ENCODE data around the gene C19orf44.

DNA sequence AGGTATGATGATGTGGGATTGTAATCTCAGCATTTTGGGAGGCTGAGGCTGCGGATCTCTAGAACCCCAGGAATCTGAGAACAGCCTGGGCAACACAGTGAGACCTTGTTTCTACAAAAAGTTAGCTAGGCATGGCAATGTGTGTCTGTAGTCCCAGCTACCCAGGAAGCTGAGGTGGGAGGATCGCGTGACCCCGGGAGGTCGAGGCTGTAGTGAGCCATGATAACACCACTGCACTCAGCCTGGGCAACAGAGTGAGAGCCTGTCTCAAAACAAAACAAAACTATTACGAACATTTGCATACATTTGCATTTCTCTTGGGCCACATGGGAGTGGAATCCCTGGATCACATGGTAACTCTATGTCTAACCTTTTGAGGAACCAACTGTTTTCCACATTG is 1.6 kb downstream of the C19orf44 start:
- TF ChIP-seq, protein P1, sequence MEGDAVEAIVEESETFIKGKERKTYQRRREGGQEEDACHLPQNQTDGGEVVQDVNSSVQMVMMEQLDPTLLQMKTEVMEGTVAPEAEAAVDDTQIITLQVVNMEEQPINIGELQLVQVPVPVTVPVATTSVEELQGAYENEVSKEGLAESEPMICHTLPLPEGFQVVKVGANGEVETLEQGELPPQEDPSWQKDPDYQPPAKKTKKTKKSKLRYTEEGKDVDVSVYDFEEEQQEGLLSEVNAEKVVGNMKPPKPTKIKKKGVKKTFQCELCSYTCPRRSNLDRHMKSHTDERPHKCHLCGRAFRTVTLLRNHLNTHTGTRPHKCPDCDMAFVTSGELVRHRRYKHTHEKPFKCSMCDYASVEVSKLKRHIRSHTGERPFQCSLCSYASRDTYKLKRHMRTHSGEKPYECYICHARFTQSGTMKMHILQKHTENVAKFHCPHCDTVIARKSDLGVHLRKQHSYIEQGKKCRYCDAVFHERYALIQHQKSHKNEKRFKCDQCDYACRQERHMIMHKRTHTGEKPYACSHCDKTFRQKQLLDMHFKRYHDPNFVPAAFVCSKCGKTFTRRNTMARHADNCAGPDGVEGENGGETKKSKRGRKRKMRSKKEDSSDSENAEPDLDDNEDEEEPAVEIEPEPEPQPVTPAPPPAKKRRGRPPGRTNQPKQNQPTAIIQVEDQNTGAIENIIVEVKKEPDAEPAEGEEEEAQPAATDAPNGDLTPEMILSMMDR (conservative IDR thresholded peaks at IDR 0.05; ENCODE audit: low read depth in 2 of 2): no peak
- TF ChIP-seq EZH2phosphoT487 (IDR thresholded peaks at IDR 0.05; ENCODE audit: unreplicated experiment): no peak
- TF ChIP-seq EZH2 (IDR thresholded peaks at IDR 0.05; ENCODE audit: low read depth, unreplicated experiment): no peak
- no peak for TF ChIP-seq POLR2AphosphoS5 (IDR thresholded peaks at IDR 0.05; ENCODE audit: low read depth)
- no peak for TF ChIP-seq ZNF331 (CRISPR knock-in tag; IDR thresholded peaks at IDR 0.05; ENCODE audit: low read depth)
- TF ChIP-seq CREB1 (CRISPR knock-in tag; IDR thresholded peaks at IDR 0.05; ENCODE audit: low read depth): no peak
- TF ChIP-seq, protein P2, sequence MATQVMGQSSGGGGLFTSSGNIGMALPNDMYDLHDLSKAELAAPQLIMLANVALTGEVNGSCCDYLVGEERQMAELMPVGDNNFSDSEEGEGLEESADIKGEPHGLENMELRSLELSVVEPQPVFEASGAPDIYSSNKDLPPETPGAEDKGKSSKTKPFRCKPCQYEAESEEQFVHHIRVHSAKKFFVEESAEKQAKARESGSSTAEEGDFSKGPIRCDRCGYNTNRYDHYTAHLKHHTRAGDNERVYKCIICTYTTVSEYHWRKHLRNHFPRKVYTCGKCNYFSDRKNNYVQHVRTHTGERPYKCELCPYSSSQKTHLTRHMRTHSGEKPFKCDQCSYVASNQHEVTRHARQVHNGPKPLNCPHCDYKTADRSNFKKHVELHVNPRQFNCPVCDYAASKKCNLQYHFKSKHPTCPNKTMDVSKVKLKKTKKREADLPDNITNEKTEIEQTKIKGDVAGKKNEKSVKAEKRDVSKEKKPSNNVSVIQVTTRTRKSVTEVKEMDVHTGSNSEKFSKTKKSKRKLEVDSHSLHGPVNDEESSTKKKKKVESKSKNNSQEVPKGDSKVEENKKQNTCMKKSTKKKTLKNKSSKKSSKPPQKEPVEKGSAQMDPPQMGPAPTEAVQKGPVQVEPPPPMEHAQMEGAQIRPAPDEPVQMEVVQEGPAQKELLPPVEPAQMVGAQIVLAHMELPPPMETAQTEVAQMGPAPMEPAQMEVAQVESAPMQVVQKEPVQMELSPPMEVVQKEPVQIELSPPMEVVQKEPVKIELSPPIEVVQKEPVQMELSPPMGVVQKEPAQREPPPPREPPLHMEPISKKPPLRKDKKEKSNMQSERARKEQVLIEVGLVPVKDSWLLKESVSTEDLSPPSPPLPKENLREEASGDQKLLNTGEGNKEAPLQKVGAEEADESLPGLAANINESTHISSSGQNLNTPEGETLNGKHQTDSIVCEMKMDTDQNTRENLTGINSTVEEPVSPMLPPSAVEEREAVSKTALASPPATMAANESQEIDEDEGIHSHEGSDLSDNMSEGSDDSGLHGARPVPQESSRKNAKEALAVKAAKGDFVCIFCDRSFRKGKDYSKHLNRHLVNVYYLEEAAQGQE (IDR thresholded peaks at IDR 0.05; ENCODE audit: unreplicated experiment): no peak
